ENCODE measurements around the gene OR2AT4. TPM values are rescaled to one million over a fixed set of nuclear protein-coding genes. Genes with fewer than 3 reads are reported as not detected.
"Not testable (repeated sequence)": the region's sequence is repeated elsewhere in the genome, so short reads cannot be mapped to it uniquely, and the experiment has no call there.

The OR2AT4 gene
- total RNA-seq, 1 donor from 2014 or later = not detected

- DNase-seq (ENCODE audit: low spot score) = no peak
Measured at GRCh38 chr11:75103380-75104026, 6.8 kb upstream of the OR2AT4 start.

GRCh38 chr11:75101424-75102128, 4.9 kb upstream of the OR2AT4 start:
- DNase-seq (ENCODE audit: low spot score) = no peak

- DNase-seq (ENCODE audit: low spot score) = no peak
Measured at GRCh38 chr11:75100314-75100713, 3.6 kb upstream of the OR2AT4 start.

- DNase-seq (ENCODE audit: low spot score) = no peak
Measured at GRCh38 chr11:75099635-75100034, 3.0 kb upstream of the OR2AT4 start.

- not testable (repeated sequence) for DNase-seq (ENCODE audit: low spot score)
Measured at GRCh38 chr11:75098835-75099439, 2.3 kb upstream of the OR2AT4 start.

GRCh38 chr11:75098181-75098580, 1.5 kb upstream of the OR2AT4 start:
- not testable (repeated sequence) for DNase-seq (ENCODE audit: low spot score)

GRCh38 chr11:75097173-75097557, 489 bp upstream of the OR2AT4 start:
- DNase-seq (ENCODE audit: low spot score) = no peak

GRCh38 chr11:75094382-75094781, 2.3 kb downstream of the OR2AT4 start:
- not testable (repeated sequence) for DNase-seq (ENCODE audit: low spot score)

GRCh38 chr11:75090671-75091177, 6.0 kb downstream of the OR2AT4 start:
- no peak for DNase-seq (ENCODE audit: low spot score)

- no peak for DNase-seq (ENCODE audit: low spot score)
Measured at GRCh38 chr11:75087319-75088305, 9.1 kb downstream of the OR2AT4 start.

GRCh38 chr11:75084883-75085282, 11.8 kb downstream of the OR2AT4 start:
- no peak for DNase-seq (ENCODE audit: low spot score)

- no peak for DNase-seq (ENCODE audit: low spot score)
Measured at GRCh38 chr11:75083217-75083605, 13.5 kb downstream of the OR2AT4 start.

GRCh38 chr11:75082601-75083216, 14.0 kb downstream of the OR2AT4 start:
- no peak for DNase-seq (ENCODE audit: low spot score)

GRCh38 chr11:75079546-75079945, 17.1 kb downstream of the OR2AT4 start:
- DNase-seq (ENCODE audit: low spot score) = no peak

- DNase-seq (ENCODE audit: low spot score) = no peak
Measured at GRCh38 chr11:75078233-75078632, 18.4 kb downstream of the OR2AT4 start.

GRCh38 chr11:75077316-75077715, 19.4 kb downstream of the OR2AT4 start:
- no peak for DNase-seq (ENCODE audit: low spot score)

- DNase-seq (ENCODE audit: low spot score) = no peak
Measured at GRCh38 chr11:75076671-75077070, 20.0 kb downstream of the OR2AT4 start.

GRCh38 chr11:75073459-75074190, 23.1 kb downstream of the OR2AT4 start:
- DNase-seq (ENCODE audit: low spot score) = no peak

GRCh38 chr11:75072582-75072981, 24.1 kb downstream of the OR2AT4 start:
- no peak for DNase-seq (ENCODE audit: low spot score)

GRCh38 chr11:75069473-75069872, 27.2 kb downstream of the OR2AT4 start:
- DNase-seq (ENCODE audit: low spot score) = no peak

Measured in mesenteric fat pad (tissue), 1 donor.